ENCODE results near the gene LAGE3.

LAGE3 gene

DNA sequence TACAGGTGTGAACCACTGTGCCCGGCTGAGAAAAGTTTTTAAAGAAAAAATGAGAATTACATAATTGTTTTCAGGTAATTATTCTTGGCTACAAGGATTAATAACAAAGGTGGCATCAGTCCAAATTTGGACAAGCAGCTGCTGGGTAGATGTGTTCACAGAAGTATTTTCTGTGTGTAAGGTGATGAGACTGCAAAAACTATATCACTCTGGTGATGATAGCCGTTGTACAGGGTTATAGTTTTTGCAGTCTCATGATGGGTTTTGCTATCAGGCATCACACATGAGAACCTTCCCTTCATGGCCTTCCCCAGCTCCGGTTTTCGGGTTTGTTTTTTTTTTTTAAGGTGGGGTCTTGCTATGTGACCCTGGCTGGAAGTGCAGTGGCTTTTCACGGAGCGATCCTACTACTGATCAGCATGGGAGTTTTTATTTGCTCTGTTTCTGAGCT, 16.4 kb upstream of the LAGE3 start:
- DNase-seq (ENCODE audit: low read depth in 1 of 2, low spot score in 1 of 2): no peak
- Histone ChIP-seq H3K27ac (replicated peaks) (no peak overlapping the region), H3K4me3 (replicated peaks; ENCODE audit: insufficient read depth, low read length) (no peak overlapping the region), H3K27me3 (ENCODE audit: insufficient read depth, poor library complexity, severe bottlenecking) (no peaks in the 10 kb centered on the region)
- TF ChIP-seq, protein P1, sequence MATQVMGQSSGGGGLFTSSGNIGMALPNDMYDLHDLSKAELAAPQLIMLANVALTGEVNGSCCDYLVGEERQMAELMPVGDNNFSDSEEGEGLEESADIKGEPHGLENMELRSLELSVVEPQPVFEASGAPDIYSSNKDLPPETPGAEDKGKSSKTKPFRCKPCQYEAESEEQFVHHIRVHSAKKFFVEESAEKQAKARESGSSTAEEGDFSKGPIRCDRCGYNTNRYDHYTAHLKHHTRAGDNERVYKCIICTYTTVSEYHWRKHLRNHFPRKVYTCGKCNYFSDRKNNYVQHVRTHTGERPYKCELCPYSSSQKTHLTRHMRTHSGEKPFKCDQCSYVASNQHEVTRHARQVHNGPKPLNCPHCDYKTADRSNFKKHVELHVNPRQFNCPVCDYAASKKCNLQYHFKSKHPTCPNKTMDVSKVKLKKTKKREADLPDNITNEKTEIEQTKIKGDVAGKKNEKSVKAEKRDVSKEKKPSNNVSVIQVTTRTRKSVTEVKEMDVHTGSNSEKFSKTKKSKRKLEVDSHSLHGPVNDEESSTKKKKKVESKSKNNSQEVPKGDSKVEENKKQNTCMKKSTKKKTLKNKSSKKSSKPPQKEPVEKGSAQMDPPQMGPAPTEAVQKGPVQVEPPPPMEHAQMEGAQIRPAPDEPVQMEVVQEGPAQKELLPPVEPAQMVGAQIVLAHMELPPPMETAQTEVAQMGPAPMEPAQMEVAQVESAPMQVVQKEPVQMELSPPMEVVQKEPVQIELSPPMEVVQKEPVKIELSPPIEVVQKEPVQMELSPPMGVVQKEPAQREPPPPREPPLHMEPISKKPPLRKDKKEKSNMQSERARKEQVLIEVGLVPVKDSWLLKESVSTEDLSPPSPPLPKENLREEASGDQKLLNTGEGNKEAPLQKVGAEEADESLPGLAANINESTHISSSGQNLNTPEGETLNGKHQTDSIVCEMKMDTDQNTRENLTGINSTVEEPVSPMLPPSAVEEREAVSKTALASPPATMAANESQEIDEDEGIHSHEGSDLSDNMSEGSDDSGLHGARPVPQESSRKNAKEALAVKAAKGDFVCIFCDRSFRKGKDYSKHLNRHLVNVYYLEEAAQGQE (IDR thresholded peaks at IDR 0.05; ENCODE audit: insufficient replicate concordance, low read depth): no peak
- TF ChIP-seq GABPA (IDR thresholded peaks at IDR 0.05; ENCODE audit: low read depth): no peak
- TF ChIP-seq, protein P2, sequence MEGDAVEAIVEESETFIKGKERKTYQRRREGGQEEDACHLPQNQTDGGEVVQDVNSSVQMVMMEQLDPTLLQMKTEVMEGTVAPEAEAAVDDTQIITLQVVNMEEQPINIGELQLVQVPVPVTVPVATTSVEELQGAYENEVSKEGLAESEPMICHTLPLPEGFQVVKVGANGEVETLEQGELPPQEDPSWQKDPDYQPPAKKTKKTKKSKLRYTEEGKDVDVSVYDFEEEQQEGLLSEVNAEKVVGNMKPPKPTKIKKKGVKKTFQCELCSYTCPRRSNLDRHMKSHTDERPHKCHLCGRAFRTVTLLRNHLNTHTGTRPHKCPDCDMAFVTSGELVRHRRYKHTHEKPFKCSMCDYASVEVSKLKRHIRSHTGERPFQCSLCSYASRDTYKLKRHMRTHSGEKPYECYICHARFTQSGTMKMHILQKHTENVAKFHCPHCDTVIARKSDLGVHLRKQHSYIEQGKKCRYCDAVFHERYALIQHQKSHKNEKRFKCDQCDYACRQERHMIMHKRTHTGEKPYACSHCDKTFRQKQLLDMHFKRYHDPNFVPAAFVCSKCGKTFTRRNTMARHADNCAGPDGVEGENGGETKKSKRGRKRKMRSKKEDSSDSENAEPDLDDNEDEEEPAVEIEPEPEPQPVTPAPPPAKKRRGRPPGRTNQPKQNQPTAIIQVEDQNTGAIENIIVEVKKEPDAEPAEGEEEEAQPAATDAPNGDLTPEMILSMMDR (IDR thresholded peaks at IDR 0.05; ENCODE audit: insufficient read depth, low read length): no peak
- TF ChIP-seq POLR2AphosphoS5 (IDR thresholded peaks at IDR 0.05; ENCODE audit: low read depth): no peak
- TF ChIP-seq SPI1 (IDR thresholded peaks at IDR 0.05; ENCODE audit: borderline replicate concordance, low read depth): no peak

DNA sequence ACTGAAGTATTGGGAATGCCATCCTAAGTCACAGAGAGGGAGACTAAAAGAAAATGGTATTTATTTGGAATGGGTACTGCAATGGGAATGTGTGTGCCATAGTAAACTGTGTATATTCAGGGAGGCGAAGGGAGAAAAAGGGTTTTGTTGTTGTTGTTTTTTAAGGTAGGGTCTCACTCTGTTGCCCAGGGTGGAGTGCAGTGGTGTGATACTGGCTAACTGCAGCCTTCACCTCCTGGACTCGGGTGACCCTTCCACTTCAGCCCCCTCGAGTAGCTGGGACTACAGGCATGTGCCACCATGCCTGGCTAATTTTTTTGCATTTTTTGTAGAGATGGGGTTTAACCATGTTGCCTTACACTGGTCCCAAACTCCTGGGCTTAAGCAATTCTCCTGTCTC, 15.6 kb upstream of the LAGE3 start:
- Histone ChIP-seq H3K4me3 (replicated peaks; ENCODE audit: insufficient read depth, low read length) (no peak overlapping the region), H3K27ac (replicated peaks) (no peak overlapping the region), H3K27me3 (ENCODE audit: insufficient read depth, poor library complexity, severe bottlenecking) (no peaks in the 10 kb centered on the region)
- TF ChIP-seq, protein P1 (IDR thresholded peaks at IDR 0.05; ENCODE audit: insufficient replicate concordance, low read depth): no peak
- TF ChIP-seq SPI1 (IDR thresholded peaks at IDR 0.05; ENCODE audit: borderline replicate concordance, low read depth): no peak
- no peak for DNase-seq (ENCODE audit: low read depth in 1 of 2, low spot score in 1 of 2)

DNA sequence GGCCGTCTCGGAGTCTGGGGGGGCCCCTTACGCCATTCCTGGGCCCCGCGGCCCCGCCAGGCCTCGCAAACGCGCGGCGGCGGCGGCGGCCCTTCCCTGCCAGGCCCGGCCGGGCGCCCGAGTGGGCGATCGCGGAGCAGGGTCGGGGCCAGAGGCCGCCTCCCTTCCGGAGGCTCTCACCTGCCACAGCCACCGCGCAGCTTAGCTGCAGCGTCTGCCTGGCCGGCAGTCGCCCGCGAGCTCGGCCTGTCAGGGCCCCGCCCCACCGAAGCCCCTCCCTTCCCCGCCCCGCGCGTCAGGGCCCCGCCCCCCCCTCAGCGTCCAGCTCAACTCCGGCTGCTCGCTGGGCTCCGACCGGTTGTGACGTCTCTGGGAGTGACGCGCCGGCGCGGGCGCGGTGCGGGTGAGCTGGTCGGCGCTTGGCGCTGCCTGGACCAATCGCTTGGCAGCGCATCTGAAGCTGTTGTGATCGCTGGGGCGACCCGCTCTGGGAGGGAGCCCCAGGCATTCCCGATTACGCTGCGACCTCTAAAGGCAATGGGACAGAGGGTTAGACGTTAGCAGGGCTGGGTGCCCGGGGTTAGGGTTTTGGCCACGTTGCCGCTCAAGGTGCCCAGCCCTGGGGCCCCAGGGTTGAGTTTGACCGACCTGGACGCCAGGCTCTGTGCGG, 11.5 kb upstream of the LAGE3 start, which contains the start of gene SLC10A3:
Gene SLC10A3, minus strand, starts transcription at position 216 of the 670 bp plus-strand sequence. CDS start 1,689 bp downstream, outside the sequence.
- Histone ChIP-seq H3K27ac (replicated peaks) (peak within 1 kb of the TSS; percentile 94), H3K27me3 (ENCODE audit: insufficient read depth, poor library complexity, severe bottlenecking) (no peaks in the 10 kb centered on the region), H3K4me3 (replicated peaks; ENCODE audit: insufficient read depth, low read length) (peak within 1 kb of the TSS; percentile 54)
- TF ChIP-seq GABPA (IDR thresholded peaks at IDR 0.05; ENCODE audit: low read depth) (no peak), POLR2AphosphoS5 (IDR thresholded peaks at IDR 0.05; ENCODE audit: low read depth) (peak; percentile 61)
- DNase-seq (ENCODE audit: low read depth in 1 of 2, low spot score in 1 of 2): peak; percentile 83 to 93

DNA sequence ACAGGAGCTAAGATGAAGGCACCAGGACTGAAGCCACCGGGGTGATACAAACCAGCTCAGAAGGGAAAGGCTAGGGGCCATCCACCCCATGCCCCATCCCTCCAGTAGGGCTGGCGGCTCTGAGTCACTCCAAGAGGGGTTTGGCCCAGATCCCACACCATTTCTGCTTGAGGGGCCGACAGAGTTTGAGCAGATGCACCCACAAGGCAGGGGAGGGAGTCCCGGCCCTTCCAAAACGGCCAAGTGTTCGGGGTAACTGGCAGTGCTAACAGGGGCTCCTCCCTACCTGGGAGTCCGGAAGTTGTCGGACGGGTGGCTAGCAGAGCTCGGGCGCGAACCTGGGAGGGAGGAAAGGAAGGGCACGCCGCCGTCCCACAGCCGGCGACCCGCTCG, 10.9 kb upstream of the LAGE3 start:
- TF ChIP-seq SPI1 (IDR thresholded peaks at IDR 0.05; ENCODE audit: borderline replicate concordance, low read depth) (no peak), POLR2AphosphoS5 (IDR thresholded peaks at IDR 0.05; ENCODE audit: low read depth) (no peak), GABPA (IDR thresholded peaks at IDR 0.05; ENCODE audit: low read depth) (no peak)
- TF ChIP-seq, protein P2 (IDR thresholded peaks at IDR 0.05; ENCODE audit: insufficient read depth, low read length): no peak
- TF ChIP-seq, protein P1 (IDR thresholded peaks at IDR 0.05; ENCODE audit: insufficient replicate concordance, low read depth): no peak

More for the DNA sequence above, 10.9 kb upstream of the LAGE3 start:
- peak overlapping the region; percentile 56 for H3K27ac ChIP-seq (replicated peaks)
- no peaks in the 10 kb centered on the region for H3K27me3 ChIP-seq (ENCODE audit: insufficient read depth, poor library complexity, severe bottlenecking)
- peak; percentile 13 to 24 for DNase-seq (ENCODE audit: low read depth in 1 of 2, low spot score in 1 of 2)
- H3K4me3 ChIP-seq (replicated peaks; ENCODE audit: insufficient read depth, low read length): peak overlapping the region; percentile 54

Data from HL-60 (cell line).